Neural crest cell (in vitro differentiated cells): ENCODE results near the gene RXRA. TPM values are rescaled to one million over a fixed set of nuclear protein-coding genes. Genes with fewer than 3 reads are reported as not detected.
A peak's percentile ranks its signal among the peaks of the same experiment; 100 is the strongest.

Experiments
- DNase-seq: peaks from one replicate; pipeline ENCODE4 v3.0.0; 2021; ENCODE audit warnings: low read depth, mixed read lengths, low spot score
- H3K27ac Mint-ChIP-seq: one replicate; pipeline ENCODE4 v1.8.0; 2021; ENCODE audit warnings: mild to moderate bottlenecking, mixed read lengths; ENCODE audit not compliant: unreplicated experiment
- H3K27me3 Mint-ChIP-seq: 2 replicates; pipeline ENCODE4 v1.8.0; 2021; ENCODE audit warnings: low read depth, mild to moderate bottlenecking, mixed read lengths
- H3K36me3 Mint-ChIP-seq: 2 replicates; pipeline ENCODE4 v1.8.0; 2021; ENCODE audit warnings: low read depth, mild to moderate bottlenecking, mixed read lengths
- H3K4me1 Mint-ChIP-seq: 2 replicates; pipeline ENCODE4 v1.8.0; 2021; ENCODE audit warnings: mixed read lengths
- H3K4me3 Mint-ChIP-seq: one replicate; pipeline ENCODE4 v1.8.0; 2021; ENCODE audit warnings: mild to moderate bottlenecking, mixed read lengths
- H3K9me3 Mint-ChIP-seq: 2 replicates; pipeline ENCODE4 v1.8.0; 2021; ENCODE audit warnings: mixed read lengths
- total RNA-seq: library from RNA; stranded (reverse); gene quantifications from 2 replicates; pipeline ENCODE4 v1.2.1, GENCODE V29; 2021
- TF ChIP-seq, protein P1 (sequence below): fragments of 200-600 bp; sonication (generic); conservative IDR thresholded peaks from 2 replicates; pipeline ENCODE4 v1.5.0; 2021; ENCODE audit warnings: antibody characterized with exemption, mild to moderate bottlenecking

The RXRA gene
- total RNA-seq, 1 donor from 2014 or later, result 41.2 TPM

DNA sequence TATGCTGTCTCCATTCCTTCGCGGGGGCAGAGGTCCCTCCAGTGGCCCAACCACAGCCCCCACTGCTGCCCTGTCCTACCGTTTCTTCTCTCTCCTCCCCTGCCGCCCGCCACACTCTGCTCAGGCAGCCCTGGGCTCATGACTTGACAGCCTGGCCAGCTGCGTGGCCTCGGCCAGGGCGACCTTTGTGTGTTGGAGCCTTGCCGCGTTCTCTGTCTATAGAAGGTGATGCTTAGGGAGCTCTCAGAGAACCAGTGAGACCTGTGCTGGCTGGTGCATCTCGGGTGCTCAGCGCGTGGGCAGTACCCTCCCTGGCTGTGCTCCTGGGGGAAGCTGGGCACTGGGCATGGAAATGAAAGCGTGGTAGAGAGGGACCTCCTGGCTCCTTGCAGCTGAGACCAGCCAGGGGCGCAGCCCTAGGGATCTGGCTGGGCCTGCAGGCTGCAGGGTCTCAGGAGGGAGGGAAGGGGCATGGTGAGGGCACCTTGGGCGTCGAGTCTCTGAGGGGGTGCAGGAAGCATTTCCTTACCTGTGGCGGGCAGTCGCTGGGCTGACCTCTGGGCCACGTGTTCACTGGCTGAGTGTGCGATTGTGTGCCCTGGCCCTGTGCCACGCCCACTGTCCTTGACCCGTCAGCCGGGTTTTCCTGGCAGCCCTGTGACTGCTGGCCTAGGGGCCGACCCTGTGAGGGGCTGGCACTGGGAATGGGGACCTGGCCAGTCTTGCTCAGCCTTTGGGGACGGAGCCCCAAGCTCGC, 50.3 kb downstream of the RXRA start:
- Mint-ChIP-seq H3K4me3 (no peak overlapping the region), H3K4me1 (peaks cover 23% of the 10 kb centered on the region), H3K9me3 (no peaks in the 10 kb centered on the region), H3K27ac (peak overlapping the region; percentile 57), H3K27me3 (no peaks in the 10 kb centered on the region), H3K36me3 (no peaks in the 10 kb centered on the region)
- no peak for DNase-seq
- TF ChIP-seq, protein P1, sequence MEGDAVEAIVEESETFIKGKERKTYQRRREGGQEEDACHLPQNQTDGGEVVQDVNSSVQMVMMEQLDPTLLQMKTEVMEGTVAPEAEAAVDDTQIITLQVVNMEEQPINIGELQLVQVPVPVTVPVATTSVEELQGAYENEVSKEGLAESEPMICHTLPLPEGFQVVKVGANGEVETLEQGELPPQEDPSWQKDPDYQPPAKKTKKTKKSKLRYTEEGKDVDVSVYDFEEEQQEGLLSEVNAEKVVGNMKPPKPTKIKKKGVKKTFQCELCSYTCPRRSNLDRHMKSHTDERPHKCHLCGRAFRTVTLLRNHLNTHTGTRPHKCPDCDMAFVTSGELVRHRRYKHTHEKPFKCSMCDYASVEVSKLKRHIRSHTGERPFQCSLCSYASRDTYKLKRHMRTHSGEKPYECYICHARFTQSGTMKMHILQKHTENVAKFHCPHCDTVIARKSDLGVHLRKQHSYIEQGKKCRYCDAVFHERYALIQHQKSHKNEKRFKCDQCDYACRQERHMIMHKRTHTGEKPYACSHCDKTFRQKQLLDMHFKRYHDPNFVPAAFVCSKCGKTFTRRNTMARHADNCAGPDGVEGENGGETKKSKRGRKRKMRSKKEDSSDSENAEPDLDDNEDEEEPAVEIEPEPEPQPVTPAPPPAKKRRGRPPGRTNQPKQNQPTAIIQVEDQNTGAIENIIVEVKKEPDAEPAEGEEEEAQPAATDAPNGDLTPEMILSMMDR, result no peak

DNA sequence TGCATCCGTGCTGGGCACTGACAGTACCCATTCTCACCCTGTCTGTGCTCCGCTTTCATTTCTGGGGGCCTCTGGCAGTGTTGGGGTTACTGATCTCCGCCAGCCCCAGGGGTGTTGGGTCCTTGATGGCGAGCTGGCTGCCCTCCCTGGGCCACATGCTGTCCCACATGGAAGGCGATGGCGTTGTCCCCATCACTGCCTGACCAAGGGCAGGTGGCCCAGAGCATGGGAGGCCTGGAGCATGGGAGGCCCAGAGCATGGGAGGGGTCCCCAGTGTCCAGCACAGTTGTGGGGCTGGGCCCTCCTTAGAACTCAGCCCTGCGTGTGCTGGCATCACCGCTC, 50.9 kb downstream of the RXRA start:
- Mint-ChIP-seq H3K4me3 (no peak overlapping the region), H3K9me3 (no peaks in the 10 kb centered on the region), H3K36me3 (no peaks in the 10 kb centered on the region), H3K27ac (no peak overlapping the region), H3K27me3 (no peaks in the 10 kb centered on the region), H3K4me1 (peaks cover 23% of the 10 kb centered on the region)
- TF ChIP-seq, protein P1, result no peak
- DNase-seq, result no peak

DNA sequence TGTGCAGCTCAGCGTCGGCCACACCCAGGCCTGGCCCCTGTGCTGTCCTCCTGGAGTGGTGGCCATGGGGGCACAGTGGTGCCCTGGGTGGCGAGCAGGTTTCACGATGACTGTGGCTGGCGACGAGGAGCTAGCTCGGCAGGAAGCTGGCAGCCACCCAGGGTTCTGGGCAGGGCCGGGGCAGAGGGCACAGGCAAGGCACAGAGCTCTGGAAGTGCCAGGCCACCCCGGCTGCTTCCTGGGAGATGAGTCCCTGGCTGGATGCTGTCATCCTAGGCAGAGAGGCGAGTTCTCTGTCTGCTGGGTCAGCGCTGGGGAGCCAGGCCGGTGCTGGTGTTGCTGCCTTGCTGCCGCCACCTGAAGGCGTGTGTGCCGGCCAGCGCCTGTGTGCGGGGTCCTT, 51.7 kb downstream of the RXRA start:
- Mint-ChIP-seq H3K4me3 (no peak overlapping the region), H3K9me3 (no peaks in the 10 kb centered on the region), H3K27ac (no peak overlapping the region), H3K4me1 (peaks cover 31% of the 10 kb centered on the region), H3K36me3 (no peaks in the 10 kb centered on the region), H3K27me3 (no peaks in the 10 kb centered on the region)
- DNase-seq, result no peak
- TF ChIP-seq, protein P1, result no peak

DNA sequence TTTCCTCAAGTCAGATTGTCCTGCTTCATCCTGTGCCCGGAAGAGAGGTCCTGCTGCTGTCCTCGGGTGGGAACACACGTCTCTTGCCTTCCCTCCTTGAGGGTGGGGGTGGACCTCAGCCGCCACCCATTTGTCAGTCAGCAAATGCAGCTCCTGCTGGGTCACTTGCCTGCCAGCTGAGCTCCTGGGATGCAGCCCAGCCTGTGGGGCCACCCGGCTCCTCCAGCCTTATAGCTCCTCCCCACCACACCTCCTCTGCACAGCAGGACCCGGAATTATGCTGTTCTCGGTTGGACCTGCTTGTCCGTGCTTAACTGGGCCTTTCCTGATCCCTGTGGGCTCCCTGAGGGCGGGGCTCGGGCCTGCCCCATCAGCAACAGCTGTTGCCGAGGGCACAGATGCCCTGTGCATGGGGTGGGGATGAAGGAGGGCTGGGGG, 52.7 kb downstream of the RXRA start:
- H3K27ac Mint-ChIP-seq, result peak overlapping the region; percentile 67

DNA sequence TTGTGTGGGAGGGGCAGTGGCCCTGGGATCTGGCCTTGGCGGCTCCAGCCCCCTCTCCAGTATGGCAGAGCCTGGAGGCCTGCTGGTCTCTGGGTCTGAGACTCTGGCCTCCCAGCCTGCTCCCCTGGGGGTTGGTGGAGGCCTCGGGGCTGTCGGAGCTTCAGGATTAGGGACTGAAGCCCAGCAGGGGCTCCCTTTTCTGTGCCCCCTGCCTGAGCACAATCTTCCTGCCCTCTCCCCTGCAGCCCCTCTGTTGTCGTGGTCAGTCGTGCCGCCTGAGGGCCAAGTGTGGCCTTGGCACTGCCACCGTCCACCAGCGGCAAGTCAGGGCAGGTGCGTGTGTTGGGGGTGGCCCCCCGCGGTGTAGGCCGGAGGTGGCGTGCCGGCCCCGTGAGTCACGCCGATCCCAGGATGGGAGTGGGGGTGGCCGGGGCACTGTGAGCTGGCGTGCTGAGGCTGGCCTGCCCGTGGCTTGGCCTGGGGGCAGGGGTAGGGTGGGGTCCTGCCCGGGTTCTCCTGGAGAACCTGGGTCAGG, 53.6 kb downstream of the RXRA start:
- Mint-ChIP-seq H3K27me3 (no peaks in the 10 kb centered on the region), H3K4me1 (peaks cover 41% of the 10 kb centered on the region), H3K36me3 (no peaks in the 10 kb centered on the region), H3K27ac (no peak overlapping the region), H3K9me3 (no peaks in the 10 kb centered on the region), H3K4me3 (no peak overlapping the region)
- TF ChIP-seq, protein P1, result no peak
- DNase-seq, result no peak

More for the DNA sequence above, 52.7 kb downstream of the RXRA start:
- Mint-ChIP-seq H3K27me3 (no peaks in the 10 kb centered on the region), H3K9me3 (no peaks in the 10 kb centered on the region), H3K4me1 (peaks cover 39% of the 10 kb centered on the region), H3K4me3 (no peak overlapping the region), H3K36me3 (no peaks in the 10 kb centered on the region)
- TF ChIP-seq, protein P1, result no peak
- no peak for DNase-seq
